H1 (cell line): ENCODE results near the gene LYRM7. TPM values are rescaled to one million over a fixed set of nuclear protein-coding genes. Genes with fewer than 3 reads are reported as not detected.

Source experiments
- CTCF ChIA-PET: fragments of 300-600 bp; sonication (Branson Sonifier 250); formaldehyde crosslinking; loops from one replicate; lab custom pipeline; 2021; ENCODE audit not compliant: partially characterized antibody; lab: Charles Lee
- POLR2A ChIA-PET: fragments of 300-600 bp; sonication (Branson Sonifier 250); formaldehyde crosslinking; loops from one replicate; lab custom pipeline; 2021; ENCODE audit warnings: inconsistent platforms; ENCODE audit not compliant: partially characterized antibody; lab: Charles Lee
- DNase-seq, 2 experiments: peaks; one replicate each; pipeline versions ENCODE4 v3.0.0 to v3.0.0-alpha.2; 2010 to 2022; ENCODE audit warnings: low spot score in 2 of 2, low read depth in 1 of 2, mixed read lengths in 1 of 2
- FAIRE-seq: peaks from 2 replicates; lab custom pipeline; 2011; peaks lifted over from hg19 to GRCh38; lab: Jason Lieb, UNC
- H2AFZ ChIP-seq: 2 replicates; pipeline ENCODE4 v1.8.1; 2012; ENCODE audit warnings: low read length, inconsistent platforms
- H2AK5ac ChIP-seq: 2 replicates; pipeline ENCODE4 v1.6.1; 2013; ENCODE audit warnings: low read depth, low read length
- H2BK120ac ChIP-seq: replicated peaks from 2 replicates; pipeline ENCODE3; 2013; ENCODE audit warnings: low read depth, low read length, inconsistent platforms
- H2BK12ac ChIP-seq: 2 replicates; pipeline ENCODE4 v1.6.1; 2013; ENCODE audit warnings: low read depth, low read length
- H2BK15ac ChIP-seq: 2 replicates; pipeline ENCODE4 v1.6.1; 2013; ENCODE audit warnings: low read length
- H2BK20ac ChIP-seq: 2 replicates; pipeline ENCODE4 v1.6.1; 2013; ENCODE audit warnings: low read length
- H2BK5ac ChIP-seq: 2 replicates; pipeline ENCODE4 v1.6.1; 2013; ENCODE audit warnings: low read depth, low read length
- H3K14ac ChIP-seq: 2 replicates; pipeline ENCODE4 v1.6.1; 2013; ENCODE audit warnings: inconsistent platforms; ENCODE audit not compliant: insufficient read length
- H3K18ac ChIP-seq: 2 replicates; pipeline ENCODE4 v1.6.1; 2013; ENCODE audit warnings: low read length; ENCODE audit errors: extremely low read depth
- H3K23ac ChIP-seq: 2 replicates; pipeline ENCODE4 v1.6.1; 2013; ENCODE audit warnings: inconsistent platforms; ENCODE audit not compliant: insufficient read length
- H3K23me2 ChIP-seq: 2 replicates; pipeline ENCODE4 v1.6.1; 2013; ENCODE audit warnings: low read depth, low read length
- H3K27ac ChIP-seq: 2 replicates; pipeline ENCODE4 v1.6.1; 2011; ENCODE audit warnings: low read depth, low read length, inconsistent platforms
- H3K27me3 ChIP-seq, 4 experiments: replicated peaks in 1 of 4; 1 replicate in 1 of 4; 2 replicates in 3 of 4; pipeline versions ENCODE4 v1.6.1 to v1.8.1; 2011 to 2013; ENCODE audit warnings: low read length in 3 of 4, mild to moderate bottlenecking in 3 of 4, inconsistent platforms in 2 of 4, mixed read lengths in 2 of 4, moderate library complexity in 1 of 4; ENCODE audit not compliant: control insufficient read depth in 3 of 4, insufficient read depth in 3 of 4; ENCODE audit errors: extremely low read depth in 1 of 4
- H3K36me3 ChIP-seq, 4 experiments: 2 replicates each; pipeline versions ENCODE4 v1.6.1 to v1.8.1; 2011 to 2013; ENCODE audit warnings: mild to moderate bottlenecking in 4 of 4, low read length in 3 of 4, moderate library complexity in 2 of 4, control low read depth in 1 of 4, inconsistent platforms in 1 of 4; ENCODE audit not compliant: insufficient read depth in 4 of 4, control insufficient read depth in 2 of 4
- H3K4ac ChIP-seq: replicated peaks from 2 replicates; pipeline ENCODE3; 2013; ENCODE audit warnings: low read length, low read depth, mixed read lengths, inconsistent platforms; ENCODE audit not compliant: insufficient read length
- H3K4me1 ChIP-seq, 4 experiments: replicated peaks in 1 of 4; 1 replicate in 1 of 4; 2 replicates in 3 of 4; pipeline versions ENCODE4 v1.6.1 to v1.8.1; 2011 to 2013; ENCODE audit warnings: low read length in 3 of 4, inconsistent platforms in 2 of 4, mixed read lengths in 1 of 4; ENCODE audit not compliant: insufficient read depth in 4 of 4, control insufficient read depth in 3 of 4
- H3K4me2 ChIP-seq, 2 experiments: 2 replicates each; pipeline versions ENCODE4 v1.6.1 to v1.8.1; 2011 to 2013; ENCODE audit warnings: low read depth in 2 of 2, low read length in 2 of 2, control low read depth in 1 of 2, inconsistent platforms in 1 of 2, mild to moderate bottlenecking in 1 of 2; ENCODE audit not compliant: insufficient read depth in 1 of 2
- H3K4me3 ChIP-seq, 4 experiments: fragments of 200-600, 300-600 bp in 1 of 4; sonication (generic), shearing (Covaris generic), sonication (Bioruptor Twin) in 1 of 4; 2 replicates each; pipeline versions ENCODE4 v1.5.1 to v1.8.1; 2011 to 2016; ENCODE audit warnings: low read length in 4 of 4, low read depth in 3 of 4, control low read depth in 2 of 4, inconsistent platforms in 2 of 4, mild to moderate bottlenecking in 2 of 4, mixed read lengths in 1 of 4, moderate library complexity in 1 of 4; ENCODE audit not compliant: insufficient read depth in 2 of 4; ENCODE audit errors: extremely low read depth in 1 of 4
- H3K56ac ChIP-seq: replicated peaks from 2 replicates; pipeline ENCODE3; 2013; ENCODE audit warnings: low read depth, mild to moderate bottlenecking, mixed read lengths, low read length, inconsistent platforms; ENCODE audit not compliant: insufficient read length
- H3K79me1 ChIP-seq: 2 replicates; pipeline ENCODE4 v1.6.1; 2013; ENCODE audit warnings: low read depth, low read length, control low read depth
- H3K79me2 ChIP-seq, 2 experiments: 2 replicates each; pipeline versions ENCODE4 v1.6.1 to v1.8.1; 2012 to 2013; ENCODE audit warnings: low read length in 2 of 2, mild to moderate bottlenecking in 2 of 2, inconsistent platforms in 1 of 2; ENCODE audit not compliant: insufficient read depth in 2 of 2, control insufficient read depth in 1 of 2
- H3K9ac ChIP-seq, 4 experiments: replicated peaks in 1 of 4; 1 replicate in 1 of 4; 2 replicates in 3 of 4; pipeline versions ENCODE4 v1.6.1 to v1.8.1; 2011 to 2013; ENCODE audit warnings: low read depth in 3 of 4, low read length in 3 of 4, control low read depth in 2 of 4, mild to moderate bottlenecking in 2 of 4, moderate library complexity in 2 of 4, inconsistent platforms in 1 of 4; ENCODE audit errors: extremely low read depth in 1 of 4
- H3K9me3 ChIP-seq, 2 experiments: 2 replicates each; pipeline versions ENCODE4 v1.6.1 to v1.8.1; 2012 to 2013; ENCODE audit warnings: mild to moderate bottlenecking in 2 of 2, moderate library complexity in 2 of 2, control low read depth in 1 of 2, inconsistent platforms in 1 of 2, low read depth in 1 of 2, low read length in 1 of 2, mixed read lengths in 1 of 2; ENCODE audit not compliant: insufficient read depth in 2 of 2
- H4K20me1 ChIP-seq, 2 experiments: replicated peaks in 1 of 2; 2 replicates each; pipeline versions ENCODE3 to v1.8.1; 2011 to 2013; ENCODE audit warnings: inconsistent platforms in 2 of 2, low read length in 2 of 2, mild to moderate bottlenecking in 1 of 2; ENCODE audit not compliant: insufficient read depth in 2 of 2, control insufficient read depth in 1 of 2
- H4K5ac ChIP-seq: 2 replicates; pipeline ENCODE4 v1.6.1; 2013; ENCODE audit warnings: low read length, low read depth, mixed read lengths, inconsistent platforms; ENCODE audit not compliant: insufficient read length
- H4K8ac ChIP-seq: 2 replicates; pipeline ENCODE4 v1.8.0; 2013; ENCODE audit warnings: mild to moderate bottlenecking, moderate library complexity, low read length, inconsistent platforms; ENCODE audit not compliant: insufficient read depth; ENCODE audit errors: extremely low read depth
- H4K91ac ChIP-seq: replicated peaks from 2 replicates; pipeline ENCODE3; 2013; ENCODE audit warnings: low read length, mixed read lengths, inconsistent platforms; ENCODE audit not compliant: insufficient read length
- CTCF ChIP-seq, 3 experiments: IDR thresholded peaks; 1 replicate in 2 of 3; 2 replicates in 1 of 3; pipeline versions ENCODE4 v1.5.1 to v1.6.1; 2011; ENCODE audit warnings: low read length in 3 of 3, mild to moderate bottlenecking in 3 of 3, inconsistent platforms in 2 of 3, low read depth in 1 of 3, moderate library complexity in 1 of 3; ENCODE audit not compliant: insufficient read depth in 1 of 3; ENCODE audit errors: control extremely low read depth in 1 of 3
- EP300 ChIP-seq, 2 experiments: IDR thresholded peaks; 1 replicate in 1 of 2; 2 replicates in 1 of 2; pipeline ENCODE4 v1.6.1; 2011 to 2012; ENCODE audit warnings: low read depth in 2 of 2, low read length in 2 of 2, mild to moderate bottlenecking in 2 of 2, borderline replicate concordance in 1 of 2, inconsistent platforms in 1 of 2, moderate library complexity in 1 of 2
- KDM5A ChIP-seq: fragments of 200-600 bp; IDR thresholded peaks from 2 replicates; pipeline ENCODE4 v1.7.1; 2012; ENCODE audit warnings: mild to moderate bottlenecking, low read length, inconsistent platforms, mixed read lengths
- PHF8 ChIP-seq: fragments of 200-600 bp; sonication (generic); conservative IDR thresholded peaks from 2 replicates; pipeline ENCODE4 v1.7.1; 2012; ENCODE audit warnings: low read depth, mild to moderate bottlenecking, inconsistent platforms, low read length, moderate library complexity
- RFX5 ChIP-seq: IDR thresholded peaks from 2 replicates; pipeline ENCODE4 v1.6.1; 2011; ENCODE audit warnings: low read depth, low read length, improper control_type of control experiment, borderline replicate concordance
- RNF2 ChIP-seq: fragments of 200-900, 300-1000 bp; sonication (generic); IDR thresholded peaks from 2 replicates; pipeline ENCODE4 v1.7.1; 2016; ENCODE audit warnings: borderline replicate concordance, low read depth, mild to moderate bottlenecking, antibody characterized with exemption, low read length; ENCODE audit not compliant: poor library complexity, severe bottlenecking; ENCODE audit errors: missing control alignments
- SIN3A ChIP-seq, 2 experiments: IDR thresholded peaks in 1 of 2; conservative IDR thresholded peaks in 1 of 2; 2 replicates each; pipeline ENCODE4 v1.6.1; 2011 to 2012; ENCODE audit warnings: low read length in 2 of 2, improper control_type of control experiment in 1 of 2, low read depth in 1 of 2, mild to moderate bottlenecking in 1 of 2
- SP1 ChIP-seq: IDR thresholded peaks from 2 replicates; pipeline ENCODE4 v1.6.1; 2011; ENCODE audit warnings: low read depth, low read length
- TAF7 ChIP-seq: optimal IDR thresholded peaks from 2 replicates; pipeline ENCODE3; 2011; ENCODE audit warnings: low read depth, mild to moderate bottlenecking, inconsistent platforms, low read length, moderate library complexity, borderline replicate concordance
- TEAD4 ChIP-seq: IDR thresholded peaks from 2 replicates; pipeline ENCODE4 v1.6.1; 2012; ENCODE audit warnings: low read depth, low read length, inconsistent platforms, mixed read lengths
- WGBS, 2 experiments: shearing (Covaris generic) in 1 of 2; methylation state at CpG; one replicate each; pipeline versions ENCODE4 v1.1.6 to v1.1.7; 2013 to 2015; ENCODE audit warnings: low lambda C conversion rate in 2 of 2, mixed read lengths in 2 of 2, inconsistent platforms in 1 of 2, low coverage in 1 of 2, missing lambda C conversion rate in 1 of 2; ENCODE audit not compliant: insufficient replicate concordance in 2 of 2, insufficient coverage in 1 of 2, insufficient read length in 1 of 2; ENCODE audit errors: extremely low coverage in 1 of 2, missing lambda C conversion rate in 1 of 2; 5-methylcytosine and 5-hydroxymethylcytosine counted together
- polyA plus RNA-seq, 7 experiments: library from polyadenylated mRNA; depleted of rRNA in 3 of 7; stranded (reverse) in 5 of 7; unstranded in 2 of 7; fragments of >200 nt in 5 of 7; fragments of 200-250 nt in 2 of 7; gene quantifications; 1 replicate in 5 of 7; 2 replicates in 1 of 7; 4 replicates in 1 of 7; pipeline versions ENCODE4 v1.2.1 to v1.2.3, GENCODE V29; 2011 to 2013; ENCODE audit warnings: missing spikeins in 2 of 7, mixed read lengths in 2 of 7
- total RNA-seq: library from RNA; stranded (reverse); fragmentation: NEBNext Ultra II Directional; extraction: Animal tissue kit (Norgen Biotek cat#: 25700); gene quantifications from 2 replicates; pipeline ENCODE4 v1.2.1, GENCODE V29; 2021

Gene LYRM7
- total and polyA plus RNA-seq, 2 of the 8 experiments (the other 6 are each of a cell fraction or from before 2014, with no cell fraction given): 1.9 to 12.6 TPM

- no peaks in the 10 kb centered on the region for H3K79me1 ChIP-seq
- no peak overlapping the region for H3K18ac ChIP-seq
- 86% methylated on average over 1 of the region's 1 CpG; no CpG with 5 or more reads in 1 of the 2 experiments for WGBS, 2 experiments
- H4K8ac ChIP-seq: no peak overlapping the region
- no peak overlapping the region for H3K27ac ChIP-seq
- H2BK12ac ChIP-seq: no peak overlapping the region
- no peak overlapping the region for H2BK20ac ChIP-seq
- H3K4ac ChIP-seq: no peak overlapping the region
- H3K9ac ChIP-seq: no peak overlapping the region
- H3K23ac ChIP-seq: no peak overlapping the region
- H4K20me1 ChIP-seq: no peaks in the 10 kb centered on the region
- H4K91ac ChIP-seq: no peak overlapping the region
- no peak overlapping the region for H2AK5ac ChIP-seq
- no peak overlapping the region for H2BK120ac ChIP-seq
- H3K4me3 ChIP-seq: no peak overlapping the region
- peaks cover 0 to 2% (median 0%) of the 10 kb centered on the region in 4 experiments; a peak in 1 of 7 replicates for H3K4me1 ChIP-seq
- H3K4me2 ChIP-seq: no peak overlapping the region
- no peaks in the 10 kb centered on the region for H3K27me3 ChIP-seq
- no peaks in the 10 kb centered on the region for H3K79me2 ChIP-seq
- no peak overlapping the region for H3K14ac ChIP-seq
- no peaks in the 10 kb centered on the region for H3K23me2 ChIP-seq
- no peak overlapping the region for H2BK5ac ChIP-seq
- ChIA-PET POLR2A (no interaction called here), CTCF (interaction anchor here (0.6 kb wide), 2 partner anchors 12 to 42 kb away, joined by 3 read pairs; no protein-coding TSS in a partner anchor)
- FAIRE-seq (no peak), DNase-seq (no peak)
- no peak overlapping the region for H2AFZ ChIP-seq
- no peak overlapping the region for H4K5ac ChIP-seq
- H3K36me3 ChIP-seq: no peaks in the 10 kb centered on the region
- H3K9me3 ChIP-seq: no peaks in the 10 kb centered on the region
- H3K56ac ChIP-seq: no peak overlapping the region
- no peak overlapping the region for H2BK15ac ChIP-seq
- no peak for TF ChIP-seq SIN3A (conservative IDR thresholded peaks at IDR 0.05 in 1 of 2, IDR thresholded peaks at IDR 0.05 in 1 of 2; ENCODE audit: low read depth in 1 of 2, low read length in 2 of 2)
- no peak for TF ChIP-seq KDM5A
- TF ChIP-seq TEAD4: no peak
- TF ChIP-seq PHF8: no peak
- no peak for TF ChIP-seq RFX5
- no peak for TF ChIP-seq RNF2
- no peak for TF ChIP-seq EP300 (IDR thresholded peaks at IDR 0.05; ENCODE audit: borderline replicate concordance in 1 of 2, low read depth in 2 of 2, low read length in 2 of 2)
- no peak for TF ChIP-seq SP1
- no peak for TF ChIP-seq TAF7
- TF ChIP-seq CTCF (IDR thresholded peaks at IDR 0.05; ENCODE audit: control extremely low read depth in 1 of 3, insufficient read depth in 1 of 3, low read depth in 1 of 3, low read length in 3 of 3): no peak
These were observed 57.9 kb downstream of the LYRM7 start for GRCh38 chr5:131228646-131229045.
